Activated T-cell treated with anti-CD3 and anti-CD28 coated beads, Interleukin-2, amount 50 U/mL, for 24 hours (primary cell): ENCODE results near the gene CACNA2D3.

Experiments used
- DNase-seq: peaks from one replicate; pipeline ENCODE4 v3.0.0-alpha.2; 2020
- H3K27ac Mint-ChIP-seq: 2 replicates; pipeline ENCODE4 v1.8.0; 2020; ENCODE audit warnings: mild to moderate bottlenecking, mixed read lengths
- H3K27me3 Mint-ChIP-seq: 2 replicates; pipeline ENCODE4 v1.8.0; 2020; ENCODE audit warnings: mixed read lengths
- H3K36me3 Mint-ChIP-seq: 2 replicates; pipeline ENCODE4 v1.8.0; 2020; ENCODE audit warnings: low read depth, mixed read lengths
- H3K4me1 Mint-ChIP-seq: 2 replicates; pipeline ENCODE4 v1.8.0; 2020; ENCODE audit warnings: low read depth, mixed read lengths
- H3K4me3 Mint-ChIP-seq: 2 replicates; pipeline ENCODE4 v1.8.0; 2020; ENCODE audit warnings: mild to moderate bottlenecking, moderate library complexity, mixed read lengths
- H3K9me3 Mint-ChIP-seq: 2 replicates; pipeline ENCODE4 v1.8.0; 2020; ENCODE audit warnings: mixed read lengths

Gene CACNA2D3

GRCh38 chr3:54827056-54827687 lies 704.8 kb downstream of the CACNA2D3 start:
- Mint-ChIP-seq H3K36me3 (no peaks in the 10 kb centered on the region), H3K9me3 (no peaks in the 10 kb centered on the region)

GRCh38 chr3:54827776-54828175 lies 705.4 kb downstream of the CACNA2D3 start:
- no peak for DNase-seq
- Mint-ChIP-seq H3K27ac (no peak overlapping the region), H3K4me3 (no peak overlapping the region), H3K36me3 (no peaks in the 10 kb centered on the region), H3K27me3 (no peaks in the 10 kb centered on the region), H3K9me3 (no peaks in the 10 kb centered on the region), H3K4me1 (no peaks in the 10 kb centered on the region)

More at GRCh38 chr3:54827056-54827687, 704.8 kb downstream of the CACNA2D3 start:
- no peaks in the 10 kb centered on the region for H3K4me1 Mint-ChIP-seq
- no peak overlapping the region for H3K27ac Mint-ChIP-seq
- no peaks in the 10 kb centered on the region for H3K27me3 Mint-ChIP-seq
- DNase-seq: no peak
- H3K4me3 Mint-ChIP-seq: no peak overlapping the region

GRCh38 chr3:54830658-54831057 lies 708.3 kb downstream of the CACNA2D3 start:
- no peaks in the 10 kb centered on the region for H3K4me1 Mint-ChIP-seq
- no peak overlapping the region for H3K4me3 Mint-ChIP-seq
- no peaks in the 10 kb centered on the region for H3K27me3 Mint-ChIP-seq
- no peak overlapping the region for H3K27ac Mint-ChIP-seq
- no peak for DNase-seq
- H3K9me3 Mint-ChIP-seq: no peaks in the 10 kb centered on the region
- H3K36me3 Mint-ChIP-seq: no peaks in the 10 kb centered on the region

DNA sequence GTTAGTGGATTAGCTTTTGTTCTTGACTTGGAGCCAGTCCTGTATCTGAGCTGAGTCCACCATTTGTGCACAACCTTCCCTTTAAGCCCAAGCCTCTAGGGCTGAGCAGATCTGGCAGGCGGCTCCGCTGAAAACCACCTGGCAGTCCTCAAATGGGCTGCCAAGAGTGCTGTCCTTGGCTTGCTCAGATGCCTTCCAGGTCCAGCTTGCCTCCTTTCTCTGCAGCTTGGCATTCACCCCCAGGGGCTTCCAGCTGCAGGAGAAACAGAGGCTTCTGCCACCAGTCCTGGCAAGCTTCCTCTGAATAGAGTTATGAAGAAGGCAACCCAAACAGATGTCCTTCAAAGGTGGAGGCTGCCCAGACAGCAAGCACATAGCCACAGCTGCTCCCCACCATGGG lies 708.8 kb downstream of the CACNA2D3 start:
- no peak for DNase-seq
- Mint-ChIP-seq H3K4me1 (no peaks in the 10 kb centered on the region), H3K27me3 (no peaks in the 10 kb centered on the region), H3K27ac (no peak overlapping the region), H3K36me3 (no peaks in the 10 kb centered on the region), H3K9me3 (no peaks in the 10 kb centered on the region), H3K4me3 (no peak overlapping the region)

GRCh38 chr3:54832876-54833275 lies 710.5 kb downstream of the CACNA2D3 start:
- DNase-seq: no peak
- H3K4me3 Mint-ChIP-seq: no peak overlapping the region
- H3K27me3 Mint-ChIP-seq: no peaks in the 10 kb centered on the region
- no peaks in the 10 kb centered on the region for H3K36me3 Mint-ChIP-seq
- H3K27ac Mint-ChIP-seq: no peak overlapping the region
- H3K9me3 Mint-ChIP-seq: no peaks in the 10 kb centered on the region
- H3K4me1 Mint-ChIP-seq: no peaks in the 10 kb centered on the region

- no peaks in the 10 kb centered on the region for H3K36me3 Mint-ChIP-seq
- H3K27me3 Mint-ChIP-seq: no peaks in the 10 kb centered on the region
- no peak for DNase-seq
- no peaks in the 10 kb centered on the region for H3K9me3 Mint-ChIP-seq
- H3K4me1 Mint-ChIP-seq: no peaks in the 10 kb centered on the region
- no peak overlapping the region for H3K4me3 Mint-ChIP-seq
- no peak overlapping the region for H3K27ac Mint-ChIP-seq
Observed at GRCh38 chr3:54835701-54836100, 713.3 kb downstream of the CACNA2D3 start.

DNA sequence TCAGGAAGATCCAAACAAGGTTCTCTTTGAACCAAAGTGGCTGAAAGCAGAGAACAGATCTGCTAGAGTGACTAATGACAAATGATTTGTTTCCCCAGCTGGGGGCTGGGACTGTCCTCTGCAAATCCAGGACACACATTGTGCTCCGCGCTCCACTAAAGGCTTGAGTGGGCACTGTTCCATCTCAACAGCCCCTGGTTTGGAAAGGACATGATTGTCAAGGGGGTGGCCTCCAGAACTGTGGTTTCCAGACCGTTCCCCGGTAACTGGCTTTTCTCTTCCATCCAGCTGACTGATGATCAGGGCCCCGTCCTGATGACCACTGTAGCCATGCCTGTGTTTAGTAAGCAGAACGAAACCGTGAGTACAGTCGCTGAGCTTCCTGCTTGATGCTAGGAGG lies 714.5 kb downstream of the CACNA2D3 start:
- H3K27ac Mint-ChIP-seq: no peak overlapping the region
- no peaks in the 10 kb centered on the region for H3K36me3 Mint-ChIP-seq
- H3K4me3 Mint-ChIP-seq: no peak overlapping the region
- H3K27me3 Mint-ChIP-seq: no peaks in the 10 kb centered on the region
- DNase-seq: no peak
- H3K4me1 Mint-ChIP-seq: no peaks in the 10 kb centered on the region
- no peaks in the 10 kb centered on the region for H3K9me3 Mint-ChIP-seq

DNA sequence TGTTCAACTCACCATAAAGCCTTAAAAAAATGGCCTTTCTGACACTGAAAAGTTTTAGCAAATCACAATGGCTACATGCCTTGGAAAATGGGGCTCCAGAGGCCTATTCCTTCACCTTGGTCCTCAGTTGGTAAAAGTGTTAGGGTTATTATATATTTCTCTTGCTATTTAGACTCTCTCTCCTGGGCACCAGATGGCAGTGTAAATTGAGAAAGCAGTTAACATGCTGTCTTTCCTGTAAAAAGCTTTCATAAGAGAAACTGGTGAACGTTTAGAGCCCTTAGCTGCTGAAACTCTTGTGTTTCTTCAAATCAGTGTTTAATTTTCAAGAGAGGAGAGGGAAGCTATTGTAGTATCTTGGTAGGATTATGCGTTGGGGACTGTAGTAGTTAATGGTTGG lies 715.6 kb downstream of the CACNA2D3 start:
- H3K9me3 Mint-ChIP-seq: no peaks in the 10 kb centered on the region
- H3K4me3 Mint-ChIP-seq: no peak overlapping the region
- H3K4me1 Mint-ChIP-seq: no peaks in the 10 kb centered on the region
- no peak overlapping the region for H3K27ac Mint-ChIP-seq
- H3K27me3 Mint-ChIP-seq: no peaks in the 10 kb centered on the region
- no peaks in the 10 kb centered on the region for H3K36me3 Mint-ChIP-seq
- DNase-seq: no peak

GRCh38 chr3:54841471-54841870 lies 719.1 kb downstream of the CACNA2D3 start:
- Mint-ChIP-seq H3K36me3 (no peaks in the 10 kb centered on the region), H3K9me3 (no peaks in the 10 kb centered on the region), H3K27ac (no peak overlapping the region), H3K4me3 (no peak overlapping the region), H3K4me1 (no peaks in the 10 kb centered on the region), H3K27me3 (no peaks in the 10 kb centered on the region)
- DNase-seq: no peak

DNA sequence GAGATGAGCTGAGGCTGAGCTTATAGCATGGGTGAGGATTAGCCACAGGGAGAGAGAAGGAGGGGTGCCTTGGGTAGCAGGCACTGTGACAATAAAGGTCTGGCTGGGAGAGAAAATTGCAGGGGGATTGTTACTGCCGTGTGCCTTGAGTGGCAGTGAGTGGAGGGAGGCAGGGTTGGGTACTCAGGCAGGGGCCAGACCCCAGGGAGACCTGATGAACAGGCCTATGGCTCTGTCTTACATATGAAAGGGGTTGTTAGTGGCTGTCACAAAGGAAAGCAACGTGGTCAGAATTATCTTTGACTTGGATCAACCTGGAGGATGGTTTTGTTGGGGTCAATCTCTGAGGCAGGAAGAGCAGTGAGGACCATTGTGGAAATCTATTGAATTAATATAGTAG lies 721.0 kb downstream of the CACNA2D3 start:
- DNase-seq: no peak
- no peaks in the 10 kb centered on the region for H3K9me3 Mint-ChIP-seq
- H3K36me3 Mint-ChIP-seq: no peaks in the 10 kb centered on the region
- no peak overlapping the region for H3K4me3 Mint-ChIP-seq
- no peaks in the 10 kb centered on the region for H3K4me1 Mint-ChIP-seq
- H3K27me3 Mint-ChIP-seq: no peaks in the 10 kb centered on the region
- H3K27ac Mint-ChIP-seq: no peak overlapping the region

GRCh38 chr3:54844211-54844610 lies 721.9 kb downstream of the CACNA2D3 start:
- Mint-ChIP-seq H3K9me3 (no peaks in the 10 kb centered on the region), H3K27me3 (no peaks in the 10 kb centered on the region), H3K27ac (no peak overlapping the region), H3K4me3 (no peak overlapping the region), H3K36me3 (no peaks in the 10 kb centered on the region), H3K4me1 (no peaks in the 10 kb centered on the region)
- DNase-seq: no peak

- Mint-ChIP-seq H3K4me3 (no peak overlapping the region), H3K4me1 (no peaks in the 10 kb centered on the region), H3K36me3 (no peaks in the 10 kb centered on the region), H3K9me3 (no peaks in the 10 kb centered on the region), H3K27me3 (no peaks in the 10 kb centered on the region), H3K27ac (no peak overlapping the region)
- DNase-seq: no peak
Observed at GRCh38 chr3:54845011-54845410, 722.7 kb downstream of the CACNA2D3 start.

DNA sequence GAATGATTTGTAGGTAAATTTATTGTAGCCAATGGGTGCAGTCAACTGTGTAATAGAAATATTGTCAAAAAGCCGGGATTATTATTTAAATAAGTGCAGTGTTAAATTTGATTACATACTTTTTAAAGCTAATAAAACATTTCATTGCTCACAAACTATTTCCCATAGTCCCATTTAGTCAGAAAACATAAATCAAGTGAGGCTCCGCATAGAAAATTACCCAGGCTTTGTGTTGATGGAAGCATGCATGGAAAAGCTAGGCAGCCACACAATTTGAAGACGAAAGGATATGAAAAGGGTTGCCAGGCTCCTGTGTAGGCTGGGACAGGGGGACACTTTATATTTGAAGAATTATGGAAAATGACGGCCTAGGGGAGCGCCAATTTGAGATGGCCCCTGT lies 723.2 kb downstream of the CACNA2D3 start:
- no peaks in the 10 kb centered on the region for H3K36me3 Mint-ChIP-seq
- no peaks in the 10 kb centered on the region for H3K27me3 Mint-ChIP-seq
- no peaks in the 10 kb centered on the region for H3K4me1 Mint-ChIP-seq
- no peak for DNase-seq
- H3K4me3 Mint-ChIP-seq: no peak overlapping the region
- H3K9me3 Mint-ChIP-seq: no peaks in the 10 kb centered on the region
- H3K27ac Mint-ChIP-seq: no peak overlapping the region

GRCh38 chr3:54846119-54846518 lies 723.8 kb downstream of the CACNA2D3 start:
- H3K27me3 Mint-ChIP-seq: no peaks in the 10 kb centered on the region
- no peaks in the 10 kb centered on the region for H3K9me3 Mint-ChIP-seq
- no peaks in the 10 kb centered on the region for H3K4me1 Mint-ChIP-seq
- H3K27ac Mint-ChIP-seq: no peak overlapping the region
- DNase-seq: no peak
- no peaks in the 10 kb centered on the region for H3K36me3 Mint-ChIP-seq
- no peak overlapping the region for H3K4me3 Mint-ChIP-seq

GRCh38 chr3:54847361-54847760 lies 725.0 kb downstream of the CACNA2D3 start:
- no peaks in the 10 kb centered on the region for H3K4me1 Mint-ChIP-seq
- H3K27ac Mint-ChIP-seq: no peak overlapping the region
- no peaks in the 10 kb centered on the region for H3K27me3 Mint-ChIP-seq
- DNase-seq: no peak
- H3K9me3 Mint-ChIP-seq: no peaks in the 10 kb centered on the region
- H3K36me3 Mint-ChIP-seq: no peaks in the 10 kb centered on the region
- H3K4me3 Mint-ChIP-seq: no peak overlapping the region

DNA sequence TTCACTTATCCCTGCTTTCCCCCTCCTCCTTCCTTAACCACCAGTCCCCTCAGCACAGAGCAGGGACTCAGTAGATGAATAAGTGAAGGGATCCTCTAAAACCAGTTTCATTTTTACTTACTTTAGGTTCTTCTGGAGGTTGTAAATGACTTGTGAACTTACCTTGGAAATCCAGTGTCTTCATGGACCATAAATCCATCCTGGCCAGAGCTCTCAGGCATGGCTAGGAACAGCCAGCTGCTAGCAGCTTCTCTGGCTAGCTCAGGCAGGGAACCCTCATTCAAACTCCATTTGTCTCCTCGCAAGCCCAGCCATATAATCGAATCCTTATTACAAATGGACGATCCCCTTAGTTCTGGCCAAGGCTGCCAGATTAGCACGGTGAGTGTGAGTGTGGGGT lies 727.0 kb downstream of the CACNA2D3 start:
- no peak overlapping the region for H3K27ac Mint-ChIP-seq
- H3K9me3 Mint-ChIP-seq: no peaks in the 10 kb centered on the region
- DNase-seq: no peak
- H3K4me1 Mint-ChIP-seq: no peaks in the 10 kb centered on the region
- no peak overlapping the region for H3K4me3 Mint-ChIP-seq
- H3K27me3 Mint-ChIP-seq: peaks cover 8% of the 10 kb centered on the region
- H3K36me3 Mint-ChIP-seq: no peaks in the 10 kb centered on the region
